OCI-LY3 (cell line): ENCODE data around the gene PGAP3.
A peak's percentile ranks its signal among the peaks of the same experiment; 100 is the strongest.

ENCODE experiments used
- H2AFZ ChIP-seq: fragments of 200-600, 300-600 bp; shearing (Covaris generic); 2 replicates; pipeline ENCODE4 v1.6.0; 2014; ENCODE audit warnings: antibody characterized with exemption, low read depth, low read length
- H3K27ac ChIP-seq: fragments of 200-600, 300-600 bp; sonication (generic); 2 replicates; pipeline ENCODE4 v1.5.1; 2014; ENCODE audit warnings: mild to moderate bottlenecking, low read length, moderate library complexity, mixed read lengths
- H3K27me3 ChIP-seq: fragments of 200-600, 300-600 bp; sonication (generic); 2 replicates; pipeline ENCODE4 v1.6.1; 2014; ENCODE audit warnings: low read depth, low read length, mixed read lengths
- H3K36me3 ChIP-seq: fragments of 200-600, 300-600 bp; sonication (generic); replicated peaks from 2 replicates; pipeline ENCODE3; 2014; ENCODE audit warnings: low read depth, low read length, mixed read lengths
- H3K4me1 ChIP-seq: fragments of 300-600, 200-600 bp; sonication (generic); 2 replicates; pipeline ENCODE4 v1.6.1; 2014; ENCODE audit warnings: low read length, mixed read lengths
- H3K4me2 ChIP-seq: fragments of 200-600, 300-600 bp; sonication (generic); 2 replicates; pipeline ENCODE4 v1.6.1; 2014; ENCODE audit warnings: low read length, mixed read lengths
- H3K4me3 ChIP-seq: fragments of 300-600, 200-600 bp; sonication (generic); 2 replicates; pipeline ENCODE4 v1.5.1; 2014; ENCODE audit warnings: antibody characterized with exemption, mild to moderate bottlenecking, low read length, moderate library complexity
- H3K79me2 ChIP-seq: fragments of 300-600, 200-600 bp; shearing (Covaris generic); 2 replicates; pipeline ENCODE4 v1.6.1; 2014; ENCODE audit warnings: mild to moderate bottlenecking, low read length, mixed read lengths
- H3K9ac ChIP-seq: fragments of 300-600, 200-600 bp; shearing (Covaris generic); 2 replicates; pipeline ENCODE4 v1.6.0; 2014; ENCODE audit warnings: mild to moderate bottlenecking, low read length, moderate library complexity
- H3K9me3 ChIP-seq: fragments of 200-600, 300-600 bp; shearing (Covaris generic); 2 replicates; pipeline ENCODE4 v1.6.1; 2014; ENCODE audit warnings: low read length, mixed read lengths; ENCODE audit not compliant: insufficient read depth
- H4K20me1 ChIP-seq: fragments of 200-600, 300-600 bp; sonication (generic); 2 replicates; pipeline ENCODE4 v1.6.1; 2016; ENCODE audit warnings: low read length, mixed read lengths; ENCODE audit not compliant: insufficient read depth
- CTCF ChIP-seq: fragments of 200-600, 300-600 bp; sonication (generic); IDR thresholded peaks from 2 replicates; pipeline ENCODE4 v1.5.1; 2014; ENCODE audit warnings: antibody characterized with exemption, low read length, low read depth
- EZH2phosphoT487 ChIP-seq: fragments of 200-600 bp; shearing (Covaris generic); IDR thresholded peaks from 2 replicates; pipeline ENCODE4 v1.6.1; 2018; ENCODE audit warnings: antibody characterized with exemption, mixed run types, low read depth

PGAP3 gene

DNA sequence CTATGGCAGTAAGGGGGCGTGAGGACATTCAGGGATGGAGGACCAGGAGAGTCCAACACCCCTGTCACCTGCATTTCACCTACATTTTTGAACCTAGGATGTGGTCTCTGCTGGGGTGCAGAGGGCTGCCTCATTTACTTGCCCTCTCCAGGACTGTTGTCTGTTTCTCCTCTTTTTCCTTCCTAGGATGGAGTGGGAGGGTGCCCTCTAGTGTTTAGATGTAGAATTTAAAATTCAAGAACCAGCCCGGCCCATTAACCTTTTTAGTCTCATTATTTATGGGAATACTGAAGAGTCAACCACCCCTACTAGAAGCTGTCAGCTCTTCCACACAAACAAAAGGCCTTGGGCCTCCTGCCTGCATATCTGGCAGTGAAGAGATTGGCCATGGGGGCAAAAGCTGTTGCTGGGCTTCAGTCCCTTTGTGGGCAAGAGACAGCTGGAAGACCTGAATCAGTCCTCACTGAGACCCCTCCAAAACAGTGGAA lies 53.4 kb downstream of the PGAP3 start:
- no peak for TF ChIP-seq EZH2phosphoT487
- TF ChIP-seq CTCF = peak; percentile 98
- H3K4me2 ChIP-seq = no peak overlapping the region
- H3K79me2 ChIP-seq = peaks cover 20% of the 10 kb centered on the region
- no peak overlapping the region for H3K27ac ChIP-seq
- H3K36me3 ChIP-seq = no peaks in the 10 kb centered on the region
- H3K9ac ChIP-seq = no peak overlapping the region
- no peaks in the 10 kb centered on the region for H3K9me3 ChIP-seq
- H2AFZ ChIP-seq = no peak overlapping the region
- no peaks in the 10 kb centered on the region for H4K20me1 ChIP-seq
- H3K4me1 ChIP-seq = peaks cover 18% of the 10 kb centered on the region
- H3K27me3 ChIP-seq = no peaks in the 10 kb centered on the region
- H3K4me3 ChIP-seq = no peak overlapping the region

DNA sequence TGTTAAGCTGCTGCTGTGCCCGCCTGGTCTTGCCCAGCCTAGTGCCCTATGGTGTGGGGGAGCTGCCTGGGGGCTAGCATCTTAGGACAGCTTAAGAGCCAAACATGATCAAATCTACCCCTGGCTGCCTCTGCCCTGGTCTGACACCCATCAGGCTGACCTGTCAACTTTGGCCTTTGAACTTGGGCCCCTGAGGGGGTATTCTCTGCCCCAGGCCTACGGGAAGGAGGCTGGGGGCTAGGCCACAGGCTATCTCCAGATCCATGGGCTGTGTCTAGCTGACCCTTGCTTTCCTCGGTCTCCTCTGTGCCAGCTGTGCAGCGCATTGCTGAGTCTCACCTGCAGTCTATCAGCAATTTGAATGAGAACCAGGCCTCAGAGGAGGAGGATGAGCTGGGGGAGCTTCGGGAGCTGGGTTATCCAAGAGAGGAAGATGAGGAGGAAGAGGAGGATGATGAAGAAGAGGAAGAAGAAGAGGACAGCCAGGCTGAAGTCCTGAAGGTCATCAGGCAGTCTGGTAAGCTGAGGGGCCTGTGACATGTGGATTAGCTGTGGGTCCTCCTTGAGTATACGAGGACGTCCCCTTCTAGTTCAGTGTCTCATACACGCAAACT lies 54.2 kb downstream of the PGAP3 start:
- no peak overlapping the region for H2AFZ ChIP-seq

DNA sequence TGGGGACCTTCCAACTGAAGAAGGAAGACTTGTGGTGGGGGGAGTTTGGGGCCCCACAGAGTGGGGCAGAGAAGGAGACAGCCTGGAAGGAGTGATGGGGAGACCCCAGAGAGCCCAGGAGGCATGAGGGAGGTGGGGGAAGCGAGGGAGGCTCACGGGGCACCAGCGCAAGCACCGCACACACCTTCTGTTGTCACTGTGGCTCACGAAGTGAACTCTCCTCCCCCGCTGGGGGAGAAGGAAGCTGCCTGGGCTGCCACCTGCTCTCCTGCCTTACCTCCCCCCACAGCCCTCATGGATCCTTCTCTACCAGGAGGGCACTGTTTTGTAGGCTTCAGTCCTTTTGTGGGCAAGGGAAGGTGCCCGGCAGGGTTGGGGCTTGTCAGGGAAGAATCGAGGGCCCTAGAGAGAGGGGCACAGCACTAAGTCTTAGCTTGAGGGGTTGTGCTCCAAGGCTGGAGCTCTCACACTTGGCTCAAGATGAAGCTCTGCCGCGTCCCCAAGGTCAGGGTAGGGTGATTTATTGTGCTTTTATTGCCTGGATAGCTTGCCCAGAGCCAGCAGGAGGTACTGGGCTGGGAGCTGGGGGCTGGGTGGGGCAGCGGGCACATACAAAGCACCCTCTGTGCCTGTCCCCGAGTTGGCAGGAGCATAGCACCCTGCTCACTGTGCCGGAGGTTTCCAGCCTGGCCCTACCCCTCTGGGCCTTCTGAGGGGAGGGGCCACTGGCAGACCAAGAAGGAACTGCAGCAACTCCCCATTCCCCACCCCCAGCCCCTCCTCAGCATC lies 55.5 kb downstream of the PGAP3 start:
- no peaks in the 10 kb centered on the region for H3K27me3 ChIP-seq
- no peak overlapping the region for H3K4me2 ChIP-seq
- H2AFZ ChIP-seq = no peak overlapping the region
- peaks cover under 1% of the 10 kb centered on the region; the same call in 1 of the 2 replicates for H3K79me2 ChIP-seq
- H3K4me3 ChIP-seq = no peak overlapping the region
- H3K4me1 ChIP-seq = peaks cover 7% of the 10 kb centered on the region
- H3K9me3 ChIP-seq = no peaks in the 10 kb centered on the region
- H3K36me3 ChIP-seq = no peaks in the 10 kb centered on the region
- H3K9ac ChIP-seq = no peak overlapping the region
- H3K27ac ChIP-seq = no peak overlapping the region
- H4K20me1 ChIP-seq = no peaks in the 10 kb centered on the region
- TF ChIP-seq EZH2phosphoT487 (no peak), CTCF (no peak)

More for the DNA sequence above, 54.2 kb downstream of the PGAP3 start:
- no peaks in the 10 kb centered on the region for H4K20me1 ChIP-seq
- H3K4me1 ChIP-seq = peaks cover 18% of the 10 kb centered on the region
- no peaks in the 10 kb centered on the region for H3K9me3 ChIP-seq
- no peak overlapping the region for H3K4me2 ChIP-seq
- H3K79me2 ChIP-seq = peaks cover 14% of the 10 kb centered on the region
- no peak overlapping the region for H3K27ac ChIP-seq
- TF ChIP-seq EZH2phosphoT487 (no peak), CTCF (no peak)
- H3K36me3 ChIP-seq = no peaks in the 10 kb centered on the region
- no peaks in the 10 kb centered on the region for H3K27me3 ChIP-seq
- no peak overlapping the region for H3K9ac ChIP-seq
- H3K4me3 ChIP-seq = no peak overlapping the region

DNA sequence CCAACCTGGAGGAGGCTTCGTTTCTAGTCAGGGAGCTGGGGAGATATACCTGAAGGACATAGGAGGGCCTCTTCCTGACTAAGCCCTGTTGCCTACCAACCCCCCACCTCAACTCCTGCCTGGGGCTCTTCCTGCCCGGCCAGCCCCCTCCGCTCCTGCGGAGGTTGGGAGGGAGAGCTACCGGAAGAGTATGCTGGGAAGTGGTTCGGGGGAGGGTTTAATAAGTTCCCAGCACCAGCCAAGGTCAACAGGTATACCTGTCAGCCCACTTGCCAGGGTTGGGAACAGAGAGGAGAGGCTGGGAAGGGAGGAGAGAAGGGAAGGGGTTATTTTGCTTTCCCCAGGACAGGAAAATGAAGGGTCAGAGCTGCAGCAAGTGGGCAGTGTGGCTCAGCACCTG lies 56.5 kb downstream of the PGAP3 start:
- H3K9ac ChIP-seq = no peak overlapping the region
- H3K27me3 ChIP-seq = no peaks in the 10 kb centered on the region
- no peak overlapping the region for H3K27ac ChIP-seq
- H3K36me3 ChIP-seq = no peaks in the 10 kb centered on the region
- H4K20me1 ChIP-seq = no peaks in the 10 kb centered on the region
- H3K4me1 ChIP-seq = peaks cover 5% of the 10 kb centered on the region
- H2AFZ ChIP-seq = no peak overlapping the region
- H3K9me3 ChIP-seq = no peaks in the 10 kb centered on the region
- no peak overlapping the region for H3K4me2 ChIP-seq
- no peaks in the 10 kb centered on the region for H3K79me2 ChIP-seq
- TF ChIP-seq EZH2phosphoT487 = no peak
- no peak for TF ChIP-seq CTCF
- no peak overlapping the region for H3K4me3 ChIP-seq
